ENCODE measurements around the gene GZMH.
"Not testable (repeated sequence)": the region's sequence is repeated elsewhere in the genome, so short reads cannot be mapped to it uniquely, and the experiment has no call there.

The GZMH gene, protein sequence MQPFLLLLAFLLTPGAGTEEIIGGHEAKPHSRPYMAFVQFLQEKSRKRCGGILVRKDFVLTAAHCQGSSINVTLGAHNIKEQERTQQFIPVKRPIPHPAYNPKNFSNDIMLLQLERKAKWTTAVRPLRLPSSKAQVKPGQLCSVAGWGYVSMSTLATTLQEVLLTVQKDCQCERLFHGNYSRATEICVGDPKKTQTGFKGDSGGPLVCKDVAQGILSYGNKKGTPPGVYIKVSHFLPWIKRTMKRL

GRCh38 chr14:24609655-24610344 is at the start of gene GZMH:
GZMH (minus strand) TSS chr14:24609685; CDS start chr14:24609613, 72 bp downstream.
- TF ChIP-seq, protein P1, sequence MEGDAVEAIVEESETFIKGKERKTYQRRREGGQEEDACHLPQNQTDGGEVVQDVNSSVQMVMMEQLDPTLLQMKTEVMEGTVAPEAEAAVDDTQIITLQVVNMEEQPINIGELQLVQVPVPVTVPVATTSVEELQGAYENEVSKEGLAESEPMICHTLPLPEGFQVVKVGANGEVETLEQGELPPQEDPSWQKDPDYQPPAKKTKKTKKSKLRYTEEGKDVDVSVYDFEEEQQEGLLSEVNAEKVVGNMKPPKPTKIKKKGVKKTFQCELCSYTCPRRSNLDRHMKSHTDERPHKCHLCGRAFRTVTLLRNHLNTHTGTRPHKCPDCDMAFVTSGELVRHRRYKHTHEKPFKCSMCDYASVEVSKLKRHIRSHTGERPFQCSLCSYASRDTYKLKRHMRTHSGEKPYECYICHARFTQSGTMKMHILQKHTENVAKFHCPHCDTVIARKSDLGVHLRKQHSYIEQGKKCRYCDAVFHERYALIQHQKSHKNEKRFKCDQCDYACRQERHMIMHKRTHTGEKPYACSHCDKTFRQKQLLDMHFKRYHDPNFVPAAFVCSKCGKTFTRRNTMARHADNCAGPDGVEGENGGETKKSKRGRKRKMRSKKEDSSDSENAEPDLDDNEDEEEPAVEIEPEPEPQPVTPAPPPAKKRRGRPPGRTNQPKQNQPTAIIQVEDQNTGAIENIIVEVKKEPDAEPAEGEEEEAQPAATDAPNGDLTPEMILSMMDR (conservative IDR thresholded peaks at IDR 0.05; ENCODE audit: low read depth), result no peak
- POLR2A ChIA-PET (ENCODE audit: low non-redundant PET), result no interaction called here
- CTCF ChIA-PET, result interaction anchor here (0.5 kb wide), 1 partner anchor 59 kb away, joined by 3 read pairs; no protein-coding TSS in a partner anchor
- no peak within 1 kb of the TSS for H3K27ac ChIP-seq
- DNase-seq (ENCODE audit: low spot score), result no peak

- DNase-seq (ENCODE audit: low spot score); H3K27ac ChIP-seq; CTCF ChIA-PET; POLR2A ChIA-PET (ENCODE audit: low non-redundant PET): not testable (repeated sequence)
Observed at GRCh38 chr14:24648361-24648760, 38.9 kb upstream of the GZMH start.

GRCh38 chr14:24639905-24640304 is 30.4 kb upstream of the GZMH start:
- TF ChIP-seq, protein P1 (conservative IDR thresholded peaks at IDR 0.05; ENCODE audit: low read depth), result no peak
- ChIA-PET CTCF (no interaction called here), POLR2A (ENCODE audit: low non-redundant PET) (no interaction called here)
- no peak overlapping the region for H3K27ac ChIP-seq
- no peak for DNase-seq (ENCODE audit: low spot score)

- ChIA-PET CTCF (no interaction called here), POLR2A (ENCODE audit: low non-redundant PET) (no interaction called here)
- no peak overlapping the region for H3K27ac ChIP-seq
- TF ChIP-seq, protein P1 (conservative IDR thresholded peaks at IDR 0.05; ENCODE audit: low read depth), result no peak
- no peak for DNase-seq (ENCODE audit: low spot score)
Observed at GRCh38 chr14:24639270-24639669, 29.8 kb upstream of the GZMH start.

DNA sequence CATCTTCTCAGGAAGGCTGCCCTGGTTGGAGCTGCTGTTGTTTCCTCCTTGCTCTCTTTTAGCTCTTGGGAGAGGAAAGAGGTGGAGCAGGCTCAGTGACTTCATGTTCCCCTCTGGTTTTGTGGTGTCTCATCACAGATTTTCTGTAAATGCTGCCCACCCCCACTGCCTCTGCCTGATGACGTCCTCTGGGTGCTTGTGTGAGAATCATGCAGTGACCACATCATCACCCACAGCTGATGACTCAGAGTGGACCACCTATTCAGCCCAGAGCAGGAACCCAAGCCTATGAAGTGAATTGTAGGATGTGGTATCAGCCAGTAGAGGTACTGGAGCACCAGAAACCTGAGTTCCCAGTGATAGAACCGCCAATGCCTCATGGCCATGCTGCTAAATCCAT is 24.7 kb upstream of the GZMH start, which contains the start of gene GZMB:
TSS of gene GZMB (minus strand) at position 33 of the 400 bp plus-strand sequence. CDS start at position 3, 30 bp downstream.
- TF ChIP-seq, protein P1 (conservative IDR thresholded peaks at IDR 0.05; ENCODE audit: low read depth), result no peak
- CTCF ChIA-PET, result no interaction called here
- POLR2A ChIA-PET (ENCODE audit: low non-redundant PET), result no interaction called here
- DNase-seq (ENCODE audit: low spot score), result no peak
- H3K27ac ChIP-seq, result no peak within 1 kb of the TSS

DNA sequence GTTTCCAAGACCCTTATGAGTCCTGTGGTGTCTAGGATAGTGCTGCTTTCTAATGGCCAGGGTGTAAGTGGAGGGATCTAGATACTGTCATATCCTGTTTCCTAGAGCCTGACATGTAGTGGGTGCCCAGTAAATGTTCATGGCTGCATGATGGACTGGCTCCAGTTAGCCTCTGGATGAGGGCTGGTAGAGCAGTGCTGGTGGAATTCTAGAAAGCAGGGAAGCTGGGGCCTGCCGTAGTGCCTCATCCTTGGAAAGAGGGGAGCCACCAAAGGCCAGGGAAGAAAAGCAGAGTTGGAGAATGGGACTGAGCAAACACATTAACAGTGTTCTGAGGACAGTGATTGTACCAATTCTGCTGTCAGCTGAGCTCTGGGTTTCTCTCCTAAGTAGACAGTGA is 23.9 kb upstream of the GZMH start:
- CTCF ChIA-PET, result no interaction called here
- no peak for DNase-seq (ENCODE audit: low spot score)
- H3K27ac ChIP-seq, result no peak overlapping the region
- TF ChIP-seq, protein P1 (conservative IDR thresholded peaks at IDR 0.05; ENCODE audit: low read depth), result no peak
- POLR2A ChIA-PET (ENCODE audit: low non-redundant PET), result no interaction called here

DNA sequence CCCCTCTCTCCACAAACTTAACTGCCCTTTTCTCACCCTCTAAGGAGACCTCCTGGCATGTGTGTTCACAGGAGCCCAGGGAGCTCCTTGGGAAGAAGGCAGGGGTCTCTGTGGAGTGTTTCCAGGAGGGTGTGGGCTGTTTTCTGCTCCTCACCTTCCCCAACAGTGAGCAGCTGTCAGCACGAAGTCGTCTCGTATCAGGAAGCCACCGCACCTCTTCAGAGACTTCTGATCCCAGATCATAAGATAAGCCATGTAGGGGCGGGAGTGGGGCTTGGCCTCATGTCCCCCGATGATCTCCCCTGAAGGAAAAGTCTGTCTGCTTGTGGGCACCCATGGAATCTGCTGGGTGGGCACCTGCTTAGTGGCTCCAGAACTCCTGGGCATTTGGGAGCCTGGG is 23.3 kb upstream of the GZMH start:
- no peak for DNase-seq (ENCODE audit: low spot score)
- ChIA-PET CTCF (no interaction called here), POLR2A (ENCODE audit: low non-redundant PET) (no interaction called here)
- no peak overlapping the region for H3K27ac ChIP-seq
- TF ChIP-seq, protein P1 (conservative IDR thresholded peaks at IDR 0.05; ENCODE audit: low read depth), result no peak

All from RWPE1 (cell line).